Neural cell (in vitro differentiated cells): Measurements from ENCODE around the gene WTIP.

Experiments used
- EP300 ChIP-seq: fragments of 450-650 bp; conservative IDR thresholded peaks from 2 replicates; pipeline ENCODE4 v1.6.1; 2014; ENCODE audit warnings: antibody characterized with exemption, mild to moderate bottlenecking, moderate library complexity; ENCODE audit not compliant: poor library complexity, severe bottlenecking
- EZH2 ChIP-seq: fragments of 200-600, 300-800 bp; shearing (Covaris generic), sonication (generic); IDR thresholded peaks from 2 replicates; pipeline ENCODE4 v1.6.1; 2014; ENCODE audit warnings: antibody characterized with exemption, low read length, borderline replicate concordance, mild to moderate bottlenecking; ENCODE audit not compliant: insufficient read depth, poor library complexity, severe bottlenecking
- POLR2AphosphoS5 ChIP-seq: IDR thresholded peaks from 2 replicates; pipeline ENCODE4 v1.6.1; 2012
- TAF1 ChIP-seq: IDR thresholded peaks from 2 replicates; pipeline ENCODE4 v1.6.1; 2012; ENCODE audit warnings: low read depth
- TF ChIP-seq, protein P1 (sequence below): fragments of 450-650 bp; IDR thresholded peaks from 2 replicates; pipeline ENCODE4 v1.5.1; 2014; ENCODE audit warnings: antibody characterized with exemption, mild to moderate bottlenecking, moderate library complexity; ENCODE audit not compliant: poor library complexity, severe bottlenecking
- TF ChIP-seq, protein P2 (sequence below): IDR thresholded peaks from 2 replicates; pipeline ENCODE4 v1.6.1; 2012; ENCODE audit warnings: borderline replicate concordance

DNA sequence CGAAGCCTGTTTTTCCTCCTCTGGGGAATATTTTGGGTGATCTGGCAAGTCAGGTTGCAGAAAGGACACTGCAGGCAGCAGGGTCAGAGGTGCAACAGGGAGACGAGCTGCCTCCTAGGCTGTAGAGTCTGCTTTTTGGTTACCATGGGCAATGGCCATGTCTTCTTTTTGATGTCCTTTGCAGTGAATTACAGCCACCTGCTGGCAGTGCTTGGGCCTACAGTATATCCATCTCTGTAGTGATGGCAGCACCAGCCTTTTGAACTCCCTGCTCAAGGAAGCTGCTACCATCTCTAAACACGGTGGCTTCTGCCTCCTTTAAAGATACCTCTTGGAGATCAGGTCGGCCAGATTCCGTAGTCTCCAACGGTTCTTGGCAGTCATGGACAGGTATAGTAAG, 73.9 kb downstream of the WTIP start:
- TF ChIP-seq, protein P1, sequence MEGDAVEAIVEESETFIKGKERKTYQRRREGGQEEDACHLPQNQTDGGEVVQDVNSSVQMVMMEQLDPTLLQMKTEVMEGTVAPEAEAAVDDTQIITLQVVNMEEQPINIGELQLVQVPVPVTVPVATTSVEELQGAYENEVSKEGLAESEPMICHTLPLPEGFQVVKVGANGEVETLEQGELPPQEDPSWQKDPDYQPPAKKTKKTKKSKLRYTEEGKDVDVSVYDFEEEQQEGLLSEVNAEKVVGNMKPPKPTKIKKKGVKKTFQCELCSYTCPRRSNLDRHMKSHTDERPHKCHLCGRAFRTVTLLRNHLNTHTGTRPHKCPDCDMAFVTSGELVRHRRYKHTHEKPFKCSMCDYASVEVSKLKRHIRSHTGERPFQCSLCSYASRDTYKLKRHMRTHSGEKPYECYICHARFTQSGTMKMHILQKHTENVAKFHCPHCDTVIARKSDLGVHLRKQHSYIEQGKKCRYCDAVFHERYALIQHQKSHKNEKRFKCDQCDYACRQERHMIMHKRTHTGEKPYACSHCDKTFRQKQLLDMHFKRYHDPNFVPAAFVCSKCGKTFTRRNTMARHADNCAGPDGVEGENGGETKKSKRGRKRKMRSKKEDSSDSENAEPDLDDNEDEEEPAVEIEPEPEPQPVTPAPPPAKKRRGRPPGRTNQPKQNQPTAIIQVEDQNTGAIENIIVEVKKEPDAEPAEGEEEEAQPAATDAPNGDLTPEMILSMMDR = no peak
- TF ChIP-seq EP300 = no peak
- TF ChIP-seq POLR2AphosphoS5 = no peak
- TF ChIP-seq, protein P2, sequence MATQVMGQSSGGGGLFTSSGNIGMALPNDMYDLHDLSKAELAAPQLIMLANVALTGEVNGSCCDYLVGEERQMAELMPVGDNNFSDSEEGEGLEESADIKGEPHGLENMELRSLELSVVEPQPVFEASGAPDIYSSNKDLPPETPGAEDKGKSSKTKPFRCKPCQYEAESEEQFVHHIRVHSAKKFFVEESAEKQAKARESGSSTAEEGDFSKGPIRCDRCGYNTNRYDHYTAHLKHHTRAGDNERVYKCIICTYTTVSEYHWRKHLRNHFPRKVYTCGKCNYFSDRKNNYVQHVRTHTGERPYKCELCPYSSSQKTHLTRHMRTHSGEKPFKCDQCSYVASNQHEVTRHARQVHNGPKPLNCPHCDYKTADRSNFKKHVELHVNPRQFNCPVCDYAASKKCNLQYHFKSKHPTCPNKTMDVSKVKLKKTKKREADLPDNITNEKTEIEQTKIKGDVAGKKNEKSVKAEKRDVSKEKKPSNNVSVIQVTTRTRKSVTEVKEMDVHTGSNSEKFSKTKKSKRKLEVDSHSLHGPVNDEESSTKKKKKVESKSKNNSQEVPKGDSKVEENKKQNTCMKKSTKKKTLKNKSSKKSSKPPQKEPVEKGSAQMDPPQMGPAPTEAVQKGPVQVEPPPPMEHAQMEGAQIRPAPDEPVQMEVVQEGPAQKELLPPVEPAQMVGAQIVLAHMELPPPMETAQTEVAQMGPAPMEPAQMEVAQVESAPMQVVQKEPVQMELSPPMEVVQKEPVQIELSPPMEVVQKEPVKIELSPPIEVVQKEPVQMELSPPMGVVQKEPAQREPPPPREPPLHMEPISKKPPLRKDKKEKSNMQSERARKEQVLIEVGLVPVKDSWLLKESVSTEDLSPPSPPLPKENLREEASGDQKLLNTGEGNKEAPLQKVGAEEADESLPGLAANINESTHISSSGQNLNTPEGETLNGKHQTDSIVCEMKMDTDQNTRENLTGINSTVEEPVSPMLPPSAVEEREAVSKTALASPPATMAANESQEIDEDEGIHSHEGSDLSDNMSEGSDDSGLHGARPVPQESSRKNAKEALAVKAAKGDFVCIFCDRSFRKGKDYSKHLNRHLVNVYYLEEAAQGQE = no peak
- TF ChIP-seq TAF1 = no peak
- TF ChIP-seq EZH2 = no peak
